GM19455 (cell line): ENCODE results near the gene ABHD3.
"Not testable (repeated sequence)": the region's sequence is repeated elsewhere in the genome, so short reads cannot be mapped to it uniquely, and the experiment has no call there.

Source experiments
- ATAC-seq: cut with Tn5 transposase; IDR thresholded peaks from one replicate; pipeline ENCODE4 v1.9.1; 2021; ENCODE audit not compliant: unreplicated experiment

ABHD3 gene

GRCh38 chr18:21706386-21706865, 1.9 kb upstream of the ABHD3 start:
- no peak for ATAC-seq

- ATAC-seq: peak; percentile 1
Observed at GRCh38 chr18:21703241-21703820, 1.2 kb downstream of the ABHD3 start.

DNA sequence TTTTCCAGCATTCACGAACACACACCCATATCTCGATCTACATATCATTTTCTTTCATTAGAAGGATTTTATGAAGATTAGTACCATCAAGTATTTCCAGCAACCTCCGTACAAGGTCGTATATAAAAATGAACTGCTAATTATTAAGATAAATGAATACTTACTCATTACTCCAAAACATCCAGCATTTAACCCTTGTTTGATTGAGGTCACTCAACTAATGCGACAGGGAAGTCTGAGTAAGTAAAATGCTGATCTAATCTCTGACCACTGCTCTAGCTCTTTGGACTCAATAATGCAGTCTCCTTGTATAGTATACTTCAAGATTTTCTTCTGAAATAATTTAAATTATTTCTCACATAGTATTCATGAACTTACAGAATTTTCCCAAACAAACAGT, 2.0 kb downstream of the ABHD3 start:
- ATAC-seq: no peak

DNA sequence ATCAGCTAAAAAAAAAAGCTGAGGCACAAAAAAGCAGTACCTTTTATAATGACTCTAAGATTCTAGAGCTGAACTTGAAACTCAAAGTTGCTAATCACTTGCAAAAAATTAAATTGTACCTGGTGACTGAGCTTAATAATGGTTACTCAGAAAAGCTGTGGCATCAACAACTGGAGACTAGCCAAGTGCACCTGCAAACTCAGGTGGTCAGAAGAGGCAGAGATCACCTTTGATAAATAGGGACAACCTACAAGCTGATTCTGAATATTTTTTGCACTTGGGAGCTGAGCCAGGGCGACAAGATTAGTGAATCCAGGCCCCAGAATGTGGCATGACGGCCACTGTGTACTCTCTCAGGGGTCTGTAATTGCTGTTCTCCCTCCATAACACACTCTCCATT, 3.0 kb downstream of the ABHD3 start:
- ATAC-seq: no peak

DNA sequence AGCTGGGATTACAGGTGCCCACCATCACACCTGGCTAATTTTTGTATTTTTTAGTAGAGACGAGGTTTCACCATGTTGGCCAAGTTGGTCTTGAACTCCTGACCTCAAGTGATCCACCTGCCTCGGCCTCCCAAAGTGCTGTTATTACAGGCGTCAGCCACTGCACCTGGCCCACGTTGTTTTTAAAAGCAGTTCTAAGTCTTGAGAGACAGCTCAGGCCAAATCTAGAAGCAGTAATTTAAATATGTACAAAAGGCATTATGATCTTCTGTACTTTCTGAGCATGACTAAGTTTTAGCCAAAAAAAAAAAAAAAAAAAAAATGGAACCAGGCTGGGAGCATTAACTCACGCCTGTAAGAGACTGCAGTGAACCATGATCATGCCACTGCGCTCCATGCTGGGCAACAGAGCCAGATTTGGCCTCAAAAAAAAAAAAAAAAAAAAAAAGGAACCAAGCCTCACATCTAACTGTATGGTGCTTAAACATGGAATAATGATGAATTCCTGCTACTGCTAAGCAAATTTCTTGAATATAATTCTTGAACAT, 4.0 kb downstream of the ABHD3 start:
- no peak for ATAC-seq

DNA sequence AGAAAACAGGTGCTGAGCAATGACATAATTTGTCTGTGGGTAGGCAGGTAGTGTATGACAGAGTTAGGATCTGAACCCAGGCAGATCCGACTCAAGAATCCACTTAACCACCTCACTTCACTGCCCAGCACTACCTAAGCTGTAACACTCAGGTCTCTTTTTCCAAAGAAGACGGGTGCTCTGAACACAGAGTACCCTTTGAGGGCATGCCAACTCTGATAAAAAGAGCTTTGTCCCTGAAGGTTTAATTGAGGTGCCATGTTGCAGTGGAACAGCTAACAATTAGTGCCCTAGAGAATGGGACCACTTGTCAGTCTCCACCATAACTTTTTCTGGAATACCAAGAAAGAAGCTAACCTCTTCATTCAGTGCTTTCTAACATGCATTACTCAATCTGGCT, 11.3 kb downstream of the ABHD3 start:
- ATAC-seq: no peak

DNA sequence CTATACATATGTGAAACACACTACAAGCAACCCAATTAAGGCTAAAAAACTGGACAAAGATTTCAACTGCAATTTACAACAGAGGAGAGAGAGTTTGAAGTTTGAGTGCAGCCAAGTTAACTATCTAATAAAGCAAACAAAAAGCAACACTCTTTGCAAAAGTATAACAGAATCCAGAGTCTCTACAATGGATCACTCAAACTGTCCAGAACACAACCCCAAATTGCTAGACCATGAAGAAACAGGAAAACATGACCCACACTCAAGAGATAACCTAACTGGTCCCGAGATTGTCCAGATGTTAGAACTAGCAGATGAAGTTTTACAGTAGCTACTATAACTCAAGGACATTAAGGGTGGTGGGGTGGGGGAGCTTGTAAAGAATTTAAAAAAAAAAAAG, 14.8 kb downstream of the ABHD3 start:
- ATAC-seq: no peak

- ATAC-seq: no peak
Observed at GRCh38 chr18:21686282-21687105, 18.1 kb downstream of the ABHD3 start.

DNA sequence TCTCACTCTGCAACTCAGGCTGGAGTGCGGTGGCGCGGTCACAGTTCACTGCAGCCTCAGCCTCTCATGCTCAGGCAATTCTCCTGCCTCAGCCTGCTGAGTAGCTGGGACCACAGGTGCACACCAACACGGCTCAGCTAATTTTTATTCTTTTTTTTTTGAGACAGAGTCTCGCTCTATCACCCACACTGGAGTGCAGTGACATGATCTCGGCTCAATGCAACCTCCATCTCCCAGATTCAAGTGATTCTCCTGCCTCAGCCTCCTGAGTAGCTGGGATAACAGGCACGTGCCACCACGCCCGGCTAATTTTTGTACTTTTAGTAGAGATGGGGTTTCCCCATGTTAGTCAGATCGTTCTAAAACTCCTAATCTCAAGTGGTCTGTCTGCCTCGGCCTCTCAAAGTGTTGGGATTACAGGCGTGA, 19.0 kb downstream of the ABHD3 start:
- ATAC-seq: peak; percentile 72

- ATAC-seq: peak; percentile 54
Observed at GRCh38 chr18:21684731-21685130, 19.8 kb downstream of the ABHD3 start.

DNA sequence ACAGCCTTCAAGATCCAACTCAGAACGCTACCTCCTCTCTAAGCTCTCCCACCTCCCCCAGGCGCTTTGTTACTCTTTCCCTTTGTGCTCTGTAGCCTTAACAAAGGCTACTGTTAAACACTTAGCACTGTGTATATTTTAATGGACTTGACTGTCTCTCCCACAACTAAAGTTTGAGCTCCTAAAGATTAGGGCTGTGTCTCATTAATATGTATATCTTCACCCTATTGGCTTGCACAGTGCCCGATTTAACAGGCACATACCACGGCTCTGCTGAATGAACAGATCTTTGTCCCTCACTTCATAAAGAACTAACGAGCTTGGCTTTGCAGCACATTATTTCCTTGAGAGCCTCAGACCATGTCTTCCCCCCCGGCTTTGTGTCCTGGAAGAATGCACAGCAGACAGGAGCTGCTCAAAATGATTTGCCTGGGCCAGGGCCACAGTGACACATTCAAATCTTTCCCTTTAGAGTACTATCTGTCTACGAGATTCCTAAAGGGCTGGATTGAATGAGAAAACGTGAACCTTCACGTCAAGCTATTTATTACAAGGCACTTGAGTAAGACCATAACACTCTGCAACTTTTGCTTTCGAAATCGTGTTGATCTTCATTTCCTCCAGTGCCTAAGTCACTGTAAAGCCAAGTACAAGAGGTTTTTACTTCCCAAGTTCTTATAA, 22.1 kb downstream of the ABHD3 start:
- no peak for ATAC-seq

- ATAC-seq: no peak
Observed at GRCh38 chr18:21680161-21680560, 24.4 kb downstream of the ABHD3 start.

GRCh38 chr18:21678859-21679258, 25.7 kb downstream of the ABHD3 start:
- no peak for ATAC-seq

DNA sequence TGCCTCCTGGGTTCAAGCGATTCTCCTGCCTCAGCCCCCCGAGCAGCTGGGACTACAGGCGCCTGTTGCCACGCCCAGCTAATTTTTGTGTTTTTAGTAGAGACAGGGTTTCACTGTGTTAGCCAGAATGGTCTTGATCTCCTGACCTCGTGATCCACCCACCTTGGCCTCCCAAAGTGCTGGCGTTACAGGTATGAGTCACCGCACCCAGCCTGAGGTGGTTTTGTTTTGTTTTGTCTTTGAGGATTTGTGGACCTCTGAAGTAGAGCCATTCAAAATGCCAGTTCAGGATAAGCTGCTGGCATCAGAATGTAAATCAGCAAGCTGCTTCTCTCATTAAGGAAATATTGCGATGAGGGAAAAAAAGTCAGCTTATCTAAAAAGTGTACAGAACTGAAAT, 29.2 kb downstream of the ABHD3 start:
- ATAC-seq: not testable (repeated sequence)

- ATAC-seq: no peak
Observed at GRCh38 chr18:21672521-21673267, 31.9 kb downstream of the ABHD3 start.

DNA sequence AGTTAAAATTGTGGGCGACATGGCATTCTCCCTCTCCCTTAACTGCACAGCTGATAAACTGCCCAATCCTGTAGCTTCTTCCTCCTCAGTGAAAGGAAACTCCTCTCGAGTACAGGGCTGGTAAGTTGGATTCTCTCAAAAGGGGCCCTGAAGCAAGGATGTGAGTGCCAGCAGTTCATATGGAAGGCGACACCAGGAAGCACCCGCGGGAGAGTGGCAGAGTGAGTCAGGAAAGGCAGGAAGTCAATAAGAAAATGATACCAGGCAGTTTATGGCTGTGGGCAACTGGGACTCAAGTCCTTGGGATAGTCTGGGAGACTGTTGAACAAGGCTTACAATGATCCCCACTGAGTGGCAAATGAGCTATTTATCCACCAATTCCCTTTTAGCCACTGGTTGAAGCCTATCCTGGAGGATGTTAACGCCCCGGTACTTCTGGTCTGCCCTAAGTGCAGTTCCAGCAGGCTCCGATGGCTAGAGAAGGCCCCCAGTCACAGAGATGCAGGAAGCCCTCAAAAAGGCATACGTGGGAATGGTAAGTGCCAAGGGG, 34.8 kb downstream of the ABHD3 start:
- no peak for ATAC-seq

DNA sequence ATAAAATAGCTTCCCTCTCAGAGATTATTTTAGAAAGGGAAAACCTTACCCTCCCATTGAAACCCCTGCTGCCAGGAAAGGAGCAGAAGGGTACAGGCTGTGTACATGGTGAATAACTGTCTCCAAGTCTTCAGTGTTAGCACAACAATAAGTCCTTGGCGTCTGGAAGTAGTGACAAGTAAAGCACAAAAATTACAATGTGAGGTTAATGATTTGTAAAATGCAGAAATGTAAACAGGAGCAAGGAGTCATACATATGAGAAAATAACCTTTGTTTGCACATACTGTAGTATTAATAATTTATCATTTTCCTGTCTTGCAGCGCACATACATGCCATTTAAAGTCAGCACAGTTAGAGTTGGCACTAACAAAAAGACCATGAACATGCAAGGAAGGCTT, 40.5 kb downstream of the ABHD3 start:
- ATAC-seq: no peak

- no peak for ATAC-seq
Observed at GRCh38 chr18:21663578-21663977, 41.0 kb downstream of the ABHD3 start.

GRCh38 chr18:21662581-21662980, 42.0 kb downstream of the ABHD3 start:
- no peak for ATAC-seq

GRCh38 chr18:21660078-21660477, 44.5 kb downstream of the ABHD3 start:
- ATAC-seq: no peak

GRCh38 chr18:21656402-21656801, 48.2 kb downstream of the ABHD3 start:
- no peak for ATAC-seq
